ENCODE measurements around the gene OR4N2.
"Not testable (repeated sequence)": the region's sequence is repeated elsewhere in the genome, so short reads cannot be mapped to it uniquely, and the experiment has no call there.

Gene OR4N2, protein sequence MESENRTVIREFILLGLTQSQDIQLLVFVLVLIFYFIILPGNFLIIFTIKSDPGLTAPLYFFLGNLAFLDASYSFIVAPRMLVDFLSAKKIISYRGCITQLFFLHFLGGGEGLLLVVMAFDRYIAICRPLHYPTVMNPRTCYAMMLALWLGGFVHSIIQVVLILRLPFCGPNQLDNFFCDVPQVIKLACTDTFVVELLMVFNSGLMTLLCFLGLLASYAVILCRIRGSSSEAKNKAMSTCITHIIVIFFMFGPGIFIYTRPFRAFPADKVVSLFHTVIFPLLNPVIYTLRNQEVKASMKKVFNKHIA

DNA sequence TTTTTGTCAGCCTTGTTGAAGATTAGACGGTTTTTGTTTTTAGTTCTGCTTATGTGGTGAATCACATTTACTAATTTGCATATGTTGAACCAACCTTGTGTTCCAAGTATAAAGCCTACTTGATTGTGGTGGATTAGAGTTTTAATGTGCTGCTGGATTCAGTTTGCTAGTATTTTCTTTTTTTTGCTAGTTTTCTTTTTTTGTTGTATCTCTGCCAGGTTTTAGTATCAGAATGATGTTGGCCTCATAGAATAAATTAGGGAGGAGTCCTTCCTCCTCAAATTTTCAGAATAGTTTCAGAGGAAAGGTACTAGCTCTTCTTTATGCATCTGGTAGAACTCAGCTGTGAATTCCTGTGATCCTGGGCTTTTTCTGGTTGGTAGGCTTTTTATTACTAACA is at the start of gene OR4N2:
Gene OR4N2 (plus strand): TSS at position 301 of the 400 bp plus-strand sequence. CDS start 23,679 bp downstream, outside the sequence.
- DNase-seq (ENCODE audit: low read depth in 2 of 2), result not testable (repeated sequence)

GRCh38 chr14:19754172-19754571 is 49.4 kb upstream of the OR4N2 start:
- DNase-seq (ENCODE audit: low read depth in 2 of 2), result no peak

DNA sequence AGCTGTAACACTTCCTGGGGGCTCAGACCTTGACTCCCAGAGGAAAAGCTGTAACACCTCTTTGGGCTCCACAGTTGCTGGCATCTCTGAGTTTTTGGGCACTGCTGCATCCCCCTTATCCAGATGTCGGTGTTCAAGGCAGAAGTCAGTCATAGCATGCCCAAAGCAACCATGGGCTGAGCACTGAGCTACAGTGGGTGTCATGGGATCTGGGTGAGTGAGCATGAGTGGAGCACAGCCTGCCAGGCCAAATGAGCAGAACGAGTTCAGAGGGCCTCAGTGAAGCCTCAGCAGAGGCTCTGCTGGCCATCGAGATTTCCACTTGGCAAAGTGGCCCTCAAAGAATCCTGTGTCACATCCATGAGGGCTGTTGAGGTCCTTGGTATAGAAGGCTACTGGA is 32.1 kb upstream of the OR4N2 start:
- DNase-seq (ENCODE audit: low read depth in 2 of 2), result not testable (repeated sequence)

GRCh38 chr14:19771895-19772430 is 31.6 kb upstream of the OR4N2 start:
- DNase-seq (ENCODE audit: low read depth in 2 of 2), result no peak

DNA sequence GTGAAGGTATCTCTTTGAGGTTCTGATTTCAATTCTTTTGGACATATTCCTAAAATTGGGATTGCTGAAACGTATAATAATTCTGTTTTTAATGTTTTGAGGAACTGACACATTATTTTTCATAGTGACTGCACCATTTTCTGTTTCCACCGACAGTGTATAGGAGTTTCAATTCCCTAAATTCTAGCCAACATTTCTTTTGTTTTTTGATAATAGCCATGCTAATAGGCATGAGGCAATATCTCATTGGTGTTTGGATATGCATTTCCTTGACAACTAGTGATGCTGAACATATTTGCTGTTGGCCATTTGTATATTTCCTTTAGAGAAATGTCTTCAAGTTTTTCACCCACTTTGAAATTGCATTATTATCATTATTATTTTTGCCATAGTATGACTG is 31.1 kb upstream of the OR4N2 start:
- not testable (repeated sequence) for DNase-seq (ENCODE audit: low read depth in 2 of 2)

DNA sequence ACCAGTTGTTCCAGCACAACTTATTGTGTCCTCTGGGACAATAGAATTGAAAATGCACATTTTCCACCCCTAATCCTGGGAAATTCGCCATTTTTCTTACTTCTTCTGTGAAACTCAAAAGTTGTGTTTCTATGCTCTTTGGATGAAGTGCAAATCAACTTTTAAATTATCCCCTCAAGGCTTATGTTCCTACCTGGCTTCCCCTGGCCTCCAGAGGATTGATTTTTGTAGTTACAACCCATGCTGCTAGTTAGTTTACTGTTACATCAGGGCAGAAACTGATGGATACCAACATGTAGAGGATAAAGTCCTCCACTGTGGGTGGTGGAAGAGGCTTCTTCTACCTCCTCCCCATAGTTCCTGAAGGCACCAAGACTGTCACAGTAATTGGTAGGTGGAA is 30.4 kb upstream of the OR4N2 start, which contains the start of gene OR4M1:
Gene OR4M1 (plus strand): TSS at position 301 of the 400 bp plus-strand sequence. CDS start 6,819 bp downstream, outside the sequence.
- DNase-seq (ENCODE audit: low read depth in 2 of 2), result not testable (repeated sequence)

- no peak for DNase-seq (ENCODE audit: low read depth in 2 of 2)
These were observed 28.0 kb upstream of the OR4N2 start for GRCh38 chr14:19775587-19775986.

GRCh38 chr14:19785848-19786247 is 17.7 kb upstream of the OR4N2 start:
- DNase-seq (ENCODE audit: low read depth in 2 of 2), result not testable (repeated sequence)

DNA sequence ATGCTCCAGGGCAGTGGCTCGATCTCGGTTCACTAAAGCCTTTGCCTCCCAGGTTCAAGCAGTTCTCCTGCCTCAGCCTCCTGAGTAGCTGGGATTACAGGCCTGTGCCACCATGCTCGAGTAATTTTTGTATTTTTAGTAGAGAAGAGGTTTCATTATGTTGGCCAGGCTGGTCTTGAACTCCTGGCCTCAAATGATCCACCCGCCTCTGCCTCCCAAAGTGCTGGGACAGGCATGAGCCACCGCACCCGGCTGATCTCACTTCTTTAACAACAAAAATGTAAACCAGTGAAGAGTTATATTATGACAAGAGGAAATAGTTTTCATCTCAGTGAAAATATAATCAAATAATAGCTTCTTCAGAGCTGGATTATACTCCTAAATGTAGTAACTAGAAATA is 16.3 kb upstream of the OR4N2 start:
- DNase-seq (ENCODE audit: low read depth in 2 of 2), result not testable (repeated sequence)

- not testable (repeated sequence) for DNase-seq (ENCODE audit: low read depth in 2 of 2)
These were observed 15.4 kb upstream of the OR4N2 start for GRCh38 chr14:19788150-19788549.

GRCh38 chr14:19796520-19797108 is 7.0 kb upstream of the OR4N2 start:
- DNase-seq (ENCODE audit: low read depth in 2 of 2), result not testable (repeated sequence)

- no peak for DNase-seq (ENCODE audit: low read depth in 2 of 2)
These were observed 3.7 kb upstream of the OR4N2 start for GRCh38 chr14:19799880-19800279.

DNA sequence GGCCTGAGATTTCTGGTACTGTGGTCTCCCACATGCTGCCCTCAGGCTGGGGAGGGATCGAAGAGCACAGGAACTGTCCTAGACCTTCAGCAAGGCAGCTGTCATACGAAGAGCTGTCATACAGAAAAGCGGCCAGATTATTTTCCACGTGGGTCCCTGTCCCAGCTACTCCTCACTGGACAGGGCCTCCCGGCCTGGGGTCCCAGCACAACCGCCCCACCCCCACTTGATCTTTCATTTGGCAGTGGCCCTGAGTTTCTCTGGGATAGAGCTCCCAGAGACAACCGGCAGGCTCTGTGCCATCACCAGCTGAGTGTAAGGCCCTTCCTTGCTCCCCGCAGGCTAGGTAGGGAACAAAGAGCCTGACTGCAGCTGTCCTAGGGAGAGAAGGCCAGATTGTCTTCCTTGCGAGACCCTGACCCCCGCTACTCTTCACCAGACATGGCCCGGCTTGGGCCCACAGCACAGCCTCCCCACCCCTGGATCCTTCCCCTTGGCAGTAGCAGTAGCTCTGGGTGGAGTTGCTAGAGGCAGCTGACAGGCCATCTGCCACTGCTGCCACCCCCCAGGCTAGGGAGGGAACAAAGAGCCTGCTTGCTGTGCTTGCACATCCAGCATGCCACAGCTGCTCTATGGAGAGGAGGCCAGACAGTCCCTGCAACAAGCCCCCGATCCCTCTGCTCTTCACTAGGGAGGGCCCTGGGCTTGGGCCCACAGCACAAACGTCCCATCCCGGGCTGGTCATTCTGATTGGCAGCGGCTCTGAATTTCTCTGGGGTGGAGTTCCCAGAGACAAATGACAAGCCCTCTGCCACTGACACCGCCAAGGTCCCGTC is 3.1 kb upstream of the OR4N2 start:
- DNase-seq (ENCODE audit: low read depth in 2 of 2), result no peak

DNA sequence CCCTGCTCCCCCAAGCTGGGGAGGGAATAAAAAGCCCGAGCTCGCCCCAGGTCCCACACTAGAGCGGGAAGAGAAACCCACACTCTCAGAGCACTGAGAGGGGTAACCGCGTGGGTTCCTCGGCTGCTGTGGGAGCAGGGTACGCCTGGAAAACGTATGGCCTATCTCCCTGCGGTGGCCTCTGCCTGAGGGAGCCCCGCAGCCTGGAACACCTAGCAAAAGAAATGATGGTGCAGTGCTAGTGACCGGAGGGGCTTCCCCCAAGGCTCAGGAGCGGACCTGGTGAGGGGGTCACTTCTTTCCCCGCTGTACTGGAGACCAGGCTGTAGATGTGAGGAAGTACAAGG is 2.5 kb upstream of the OR4N2 start:
- no peak for DNase-seq (ENCODE audit: low read depth in 2 of 2)

GRCh38 chr14:19813171-19813920 is 9.8 kb downstream of the OR4N2 start:
- not testable (repeated sequence) for DNase-seq (ENCODE audit: low read depth in 2 of 2)

DNA sequence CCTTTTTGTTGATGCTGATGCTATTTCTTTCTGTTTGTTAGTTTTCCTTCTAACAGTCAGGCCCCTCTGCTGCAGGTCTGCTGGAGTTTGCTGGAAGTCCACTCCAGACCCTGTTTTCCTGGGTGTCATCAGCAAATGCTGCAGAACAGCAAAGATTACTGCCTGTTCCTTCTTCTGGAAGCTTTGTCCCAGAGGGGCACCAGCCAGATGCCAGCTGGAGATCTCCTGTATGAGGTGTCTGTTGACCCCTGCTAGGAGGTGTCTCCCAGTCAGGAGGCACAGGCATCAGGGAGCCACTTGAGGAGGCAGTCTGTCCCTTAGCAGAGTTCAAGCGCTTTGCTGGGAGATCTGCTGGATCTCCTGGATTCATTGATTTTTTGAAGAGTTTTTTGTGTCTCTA is 16.3 kb downstream of the OR4N2 start:
- DNase-seq (ENCODE audit: low read depth in 2 of 2), result not testable (repeated sequence)

DNA sequence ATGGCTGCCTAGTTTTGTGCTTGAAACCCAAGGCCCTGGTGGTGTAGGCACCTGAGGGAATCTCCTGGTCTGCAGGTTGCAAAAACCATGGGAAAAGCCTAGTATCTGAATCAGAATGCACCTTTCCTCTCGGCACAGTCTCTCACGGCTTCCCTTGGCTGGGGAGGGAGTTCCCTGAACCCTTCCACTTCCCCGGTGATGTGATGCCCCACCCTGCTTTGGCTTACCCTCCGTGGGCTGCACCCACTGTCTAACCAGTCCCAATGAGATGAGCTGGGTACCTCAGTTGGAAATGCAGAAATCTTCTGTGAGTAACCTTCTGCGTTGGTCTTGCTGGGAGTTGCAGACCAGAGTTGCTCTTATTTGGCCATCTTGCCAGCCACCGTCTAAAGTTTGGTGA is 17.4 kb downstream of the OR4N2 start:
- DNase-seq (ENCODE audit: low read depth in 2 of 2), result not testable (repeated sequence)

DNA sequence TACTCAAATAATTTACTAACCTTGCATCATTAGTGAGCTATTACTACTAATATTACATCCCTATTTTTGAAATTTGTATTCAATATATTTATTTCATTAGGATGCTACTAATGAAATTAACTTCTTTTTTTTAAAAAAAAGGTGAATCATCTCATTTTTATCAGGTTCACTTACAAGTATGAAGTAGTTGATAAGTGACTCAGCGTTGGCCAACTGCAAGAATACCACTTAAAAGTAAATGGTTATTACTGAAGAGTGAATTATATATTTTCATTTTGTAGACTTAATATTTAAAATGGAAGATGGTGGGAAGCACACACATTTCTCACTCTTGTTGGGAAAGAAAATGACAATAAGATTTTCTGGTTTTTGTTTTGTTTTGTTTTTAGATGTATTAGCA is 19.6 kb downstream of the OR4N2 start:
- no peak for DNase-seq (ENCODE audit: low read depth in 2 of 2)

DNA sequence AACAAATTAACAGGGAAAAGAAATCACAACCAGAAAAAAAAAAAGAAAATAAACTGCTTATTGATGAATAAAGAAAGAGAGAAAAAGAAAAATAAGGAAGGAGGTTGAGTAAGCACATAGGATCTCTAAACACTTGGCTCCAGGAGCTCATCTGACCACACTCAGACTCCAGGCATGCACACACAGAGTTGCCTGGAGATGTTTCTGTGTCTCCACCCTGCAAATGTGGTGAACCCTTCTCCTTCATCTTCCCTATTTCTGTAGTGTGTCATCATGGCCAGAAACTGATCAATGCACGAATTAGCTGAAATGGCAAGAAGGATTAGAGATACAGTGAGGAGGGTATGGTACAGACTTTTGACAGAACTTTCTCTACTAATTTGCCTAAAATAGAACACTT is 20.2 kb downstream of the OR4N2 start:
- DNase-seq (ENCODE audit: low read depth in 2 of 2), result no peak

GRCh38 chr14:19827626-19828244 is 24.2 kb downstream of the OR4N2 start:
- DNase-seq (ENCODE audit: low read depth in 2 of 2), result not testable (repeated sequence)

GRCh38 chr14:19828314-19828713 is 24.7 kb downstream of the OR4N2 start:
- no peak for DNase-seq (ENCODE audit: low read depth in 2 of 2)

Measured in stimulated activated CD8-positive, alpha-beta memory T cell treated with anti-CD3 and anti-CD28 coated beads, Interleukin-7, amount 100 ng/mL, for 1 hour (primary cell).